ENCODE measurements around the gene CCNYL1. TPM values are rescaled to one million over a fixed set of nuclear protein-coding genes. Genes with fewer than 3 reads are reported as not detected.

The CCNYL1 gene
- total RNA-seq, 2 experiments from 2014 or later = 8.7 to 11.1 TPM

DNA sequence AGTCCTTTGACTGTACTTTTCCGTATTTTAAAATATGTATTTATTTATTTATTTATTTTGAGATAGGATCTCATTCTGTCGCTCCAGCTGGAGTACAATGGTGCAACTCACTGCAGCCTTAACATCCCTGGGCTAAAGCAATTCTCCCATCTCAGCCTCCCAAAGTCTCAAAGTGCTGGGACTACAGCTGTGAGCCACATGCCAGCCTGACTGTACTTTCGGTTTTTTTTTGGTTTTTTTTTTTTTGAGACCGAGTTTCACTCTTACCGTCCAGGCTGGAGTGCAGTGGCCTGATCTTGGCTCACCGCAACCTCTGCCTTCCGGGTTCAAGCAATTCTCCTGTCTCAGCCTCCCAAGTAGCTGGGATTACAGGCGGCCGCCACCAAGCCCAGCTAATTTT, 28.9 kb upstream of the CCNYL1 start:
- POLR2A ChIA-PET = no interaction called here
- TF ChIP-seq CTCF (IDR thresholded peaks at IDR 0.05) = no peak
- Mint-ChIP-seq H3K4me1 (ENCODE audit: low read depth) (no peaks in the 10 kb centered on the region), H3K4me3 (no peak overlapping the region), H3K27me3 (peaks cover 28% of the 10 kb centered on the region), H3K27ac (no peak overlapping the region), H3K9me3 (no peaks in the 10 kb centered on the region), H3K36me3 (ENCODE audit: low read depth) (no peaks in the 10 kb centered on the region)
- Histone ChIP-seq H3K9me3 (ENCODE audit: control insufficient read depth in 1 of 2, insufficient read depth in 1 of 2, low read length in 2 of 2) (peaks cover 0 to 6% of the 10 kb centered on the region in 2 experiments), H3K36me3 (ENCODE audit: insufficient read depth, low read length) (no peaks in the 10 kb centered on the region), H3K27ac (ENCODE audit: low read depth in 1 of 2, low read length in 2 of 2) (no peak overlapping the region), H3K4me1 (ENCODE audit: insufficient read depth, low read length) (no peaks in the 10 kb centered on the region), H3K4me3 (ENCODE audit: low read length) (no peak overlapping the region), H3K27me3 (ENCODE audit: control insufficient read depth in 1 of 2, insufficient read depth in 2 of 2, low read length in 2 of 2) (peaks cover 0 to 8% of the 10 kb centered on the region in 2 experiments)
- intact Hi-C loops (cut with DNase I, micrococcal nuclease) = no loop called here
- CTCF ChIA-PET = no interaction called here
- no peak for ATAC-seq (ENCODE audit: poor library complexity)
- DNase-seq = no peak

GRCh38 chr2:207683438-207683837, 28.0 kb upstream of the CCNYL1 start:
- ChIA-PET CTCF (no interaction called here), POLR2A (no interaction called here)
- Mint-ChIP-seq H3K4me1 (ENCODE audit: low read depth) (no peaks in the 10 kb centered on the region), H3K27ac (no peak overlapping the region), H3K9me3 (no peaks in the 10 kb centered on the region), H3K4me3 (no peak overlapping the region), H3K27me3 (peaks cover 28% of the 10 kb centered on the region), H3K36me3 (ENCODE audit: low read depth) (no peaks in the 10 kb centered on the region)
- peaks cover 0 to 6% of the 10 kb centered on the region in 2 experiments for H3K9me3 ChIP-seq (ENCODE audit: control insufficient read depth in 1 of 2, insufficient read depth in 1 of 2, low read length in 2 of 2)
- H3K36me3 ChIP-seq (ENCODE audit: insufficient read depth, low read length) = no peaks in the 10 kb centered on the region
- ATAC-seq (ENCODE audit: poor library complexity) (no peak), DNase-seq (no peak)
- peaks cover 0 to 8% of the 10 kb centered on the region in 2 experiments for H3K27me3 ChIP-seq (ENCODE audit: control insufficient read depth in 1 of 2, insufficient read depth in 2 of 2, low read length in 2 of 2)
- intact Hi-C loops (cut with DNase I, micrococcal nuclease) = no loop called here
- H3K27ac ChIP-seq (ENCODE audit: low read depth in 1 of 2, low read length in 2 of 2) = no peak overlapping the region
- no peak overlapping the region for H3K4me3 ChIP-seq (ENCODE audit: low read length)
- no peak for TF ChIP-seq CTCF (IDR thresholded peaks at IDR 0.05)
- H3K4me1 ChIP-seq (ENCODE audit: insufficient read depth, low read length) = no peaks in the 10 kb centered on the region

- TF ChIP-seq CTCF (IDR thresholded peaks at IDR 0.05) = no peak
Observed at GRCh38 chr2:207683879-207684627, 27.4 kb upstream of the CCNYL1 start.

More at GRCh38 chr2:207683879-207684627, 27.4 kb upstream of the CCNYL1 start:
- Histone ChIP-seq H3K27ac (ENCODE audit: low read depth in 1 of 2, low read length in 2 of 2) (no peak overlapping the region), H3K4me1 (ENCODE audit: insufficient read depth, low read length) (no peaks in the 10 kb centered on the region), H3K36me3 (ENCODE audit: insufficient read depth, low read length) (no peaks in the 10 kb centered on the region), H3K9me3 (ENCODE audit: control insufficient read depth in 1 of 2, insufficient read depth in 1 of 2, low read length in 2 of 2) (peaks cover 0 to 6% of the 10 kb centered on the region in 2 experiments), H3K4me3 (ENCODE audit: low read length) (no peak overlapping the region), H3K27me3 (ENCODE audit: control insufficient read depth in 1 of 2, insufficient read depth in 2 of 2, low read length in 2 of 2) (peaks cover 0 to 8% of the 10 kb centered on the region in 2 experiments)
- Mint-ChIP-seq H3K4me3 (no peak overlapping the region), H3K9me3 (no peaks in the 10 kb centered on the region), H3K27me3 (peaks cover 27% of the 10 kb centered on the region), H3K36me3 (ENCODE audit: low read depth) (no peaks in the 10 kb centered on the region), H3K4me1 (ENCODE audit: low read depth) (no peaks in the 10 kb centered on the region), H3K27ac (no peak overlapping the region)
- ATAC-seq (ENCODE audit: poor library complexity) (no peak), DNase-seq (no peak)
- POLR2A ChIA-PET = no interaction called here
- CTCF ChIA-PET = no interaction called here
- intact Hi-C loops (cut with DNase I, micrococcal nuclease) = no loop called here
